Measurements from ENCODE around the gene SEMA3E. TPM values are rescaled to one million over a fixed set of nuclear protein-coding genes. Genes with fewer than 3 reads are reported as not detected.

The SEMA3E gene
- polyA plus RNA-seq, 1 donor from 2014 or later: 0.98 TPM

- Histone ChIP-seq H3K9ac (ENCODE audit: low read length) (no peak overlapping the region), H3K4me3 (ENCODE audit: low read length) (no peak overlapping the region), H3F3A (ENCODE audit: insufficient read depth, low read length, poor library complexity, severe bottlenecking) (no peaks in the 10 kb centered on the region), H3K79me2 (replicated peaks; ENCODE audit: insufficient read depth, low read length) (no peaks in the 10 kb centered on the region), H3K9me2 (ENCODE audit: insufficient read depth, low read length) (no peaks in the 10 kb centered on the region), H3K36me3 (ENCODE audit: insufficient read depth, low read length) (no peaks in the 10 kb centered on the region), H3K4me2 (ENCODE audit: low read length) (no peak overlapping the region), H3K9me3 (ENCODE audit: low read length) (no peaks in the 10 kb centered on the region), H2AFZ (ENCODE audit: low read depth, low read length) (no peak overlapping the region), H4K20me1 (ENCODE audit: insufficient read depth) (no peaks in the 10 kb centered on the region), H3K27me3 (ENCODE audit: insufficient read depth, low read depth, low read length) (no peaks in the 10 kb centered on the region), H3K27ac (ENCODE audit: low read length) (no peak overlapping the region)
- TF ChIP-seq TAF1 (IDR thresholded peaks at IDR 0.05; ENCODE audit: low read depth): no peak
- TF ChIP-seq MXI1 (conservative IDR thresholded peaks at IDR 0.05; ENCODE audit: poor library complexity, severe bottlenecking): no peak
- TF ChIP-seq, protein P1, sequence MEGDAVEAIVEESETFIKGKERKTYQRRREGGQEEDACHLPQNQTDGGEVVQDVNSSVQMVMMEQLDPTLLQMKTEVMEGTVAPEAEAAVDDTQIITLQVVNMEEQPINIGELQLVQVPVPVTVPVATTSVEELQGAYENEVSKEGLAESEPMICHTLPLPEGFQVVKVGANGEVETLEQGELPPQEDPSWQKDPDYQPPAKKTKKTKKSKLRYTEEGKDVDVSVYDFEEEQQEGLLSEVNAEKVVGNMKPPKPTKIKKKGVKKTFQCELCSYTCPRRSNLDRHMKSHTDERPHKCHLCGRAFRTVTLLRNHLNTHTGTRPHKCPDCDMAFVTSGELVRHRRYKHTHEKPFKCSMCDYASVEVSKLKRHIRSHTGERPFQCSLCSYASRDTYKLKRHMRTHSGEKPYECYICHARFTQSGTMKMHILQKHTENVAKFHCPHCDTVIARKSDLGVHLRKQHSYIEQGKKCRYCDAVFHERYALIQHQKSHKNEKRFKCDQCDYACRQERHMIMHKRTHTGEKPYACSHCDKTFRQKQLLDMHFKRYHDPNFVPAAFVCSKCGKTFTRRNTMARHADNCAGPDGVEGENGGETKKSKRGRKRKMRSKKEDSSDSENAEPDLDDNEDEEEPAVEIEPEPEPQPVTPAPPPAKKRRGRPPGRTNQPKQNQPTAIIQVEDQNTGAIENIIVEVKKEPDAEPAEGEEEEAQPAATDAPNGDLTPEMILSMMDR (IDR thresholded peaks at IDR 0.05; ENCODE audit: poor library complexity, severe bottlenecking): no peak
- no peak for TF ChIP-seq EZH2 (IDR thresholded peaks at IDR 0.05; ENCODE audit: borderline replicate concordance, insufficient read depth, low read length, poor library complexity, severe bottlenecking)
- TF ChIP-seq POLR2AphosphoS5 (IDR thresholded peaks at IDR 0.05): no peak
- TF ChIP-seq EP300 (conservative IDR thresholded peaks at IDR 0.05; ENCODE audit: poor library complexity, severe bottlenecking): no peak
- no peak for TF ChIP-seq RAD21 (conservative IDR thresholded peaks at IDR 0.05)
- no peak for TF ChIP-seq SMC3 (conservative IDR thresholded peaks at IDR 0.05; ENCODE audit: poor library complexity)
- TF ChIP-seq REST (IDR thresholded peaks at IDR 0.05; ENCODE audit: borderline replicate concordance): no peak
Observed at GRCh38 chr7:83469491-83469890, 179.4 kb downstream of the SEMA3E start.

- Histone ChIP-seq H3K4me2 (ENCODE audit: low read length) (no peak overlapping the region), H3K9me2 (ENCODE audit: insufficient read depth, low read length) (no peaks in the 10 kb centered on the region), H2AFZ (ENCODE audit: low read depth, low read length) (no peak overlapping the region), H3K27ac (ENCODE audit: low read length) (no peak overlapping the region), H3K9ac (ENCODE audit: low read length) (no peak overlapping the region), H3K36me3 (ENCODE audit: insufficient read depth, low read length) (no peaks in the 10 kb centered on the region), H3K9me3 (ENCODE audit: low read length) (no peaks in the 10 kb centered on the region), H4K20me1 (ENCODE audit: insufficient read depth) (no peaks in the 10 kb centered on the region), H3F3A (ENCODE audit: insufficient read depth, low read length, poor library complexity, severe bottlenecking) (no peaks in the 10 kb centered on the region), H3K27me3 (ENCODE audit: insufficient read depth, low read depth, low read length) (no peaks in the 10 kb centered on the region), H3K79me2 (replicated peaks; ENCODE audit: insufficient read depth, low read length) (no peaks in the 10 kb centered on the region), H3K4me3 (ENCODE audit: low read length) (no peak overlapping the region)
- TF ChIP-seq TAF1 (IDR thresholded peaks at IDR 0.05; ENCODE audit: low read depth): no peak
- TF ChIP-seq SMC3 (conservative IDR thresholded peaks at IDR 0.05; ENCODE audit: poor library complexity): no peak
- TF ChIP-seq MXI1 (conservative IDR thresholded peaks at IDR 0.05; ENCODE audit: poor library complexity, severe bottlenecking): no peak
- no peak for TF ChIP-seq EP300 (conservative IDR thresholded peaks at IDR 0.05; ENCODE audit: poor library complexity, severe bottlenecking)
- no peak for TF ChIP-seq EZH2 (IDR thresholded peaks at IDR 0.05; ENCODE audit: borderline replicate concordance, insufficient read depth, low read length, poor library complexity, severe bottlenecking)
- no peak for TF ChIP-seq RAD21 (conservative IDR thresholded peaks at IDR 0.05)
- TF ChIP-seq, protein P1 (IDR thresholded peaks at IDR 0.05; ENCODE audit: poor library complexity, severe bottlenecking): no peak
- TF ChIP-seq REST (IDR thresholded peaks at IDR 0.05; ENCODE audit: borderline replicate concordance): no peak
- TF ChIP-seq POLR2AphosphoS5 (IDR thresholded peaks at IDR 0.05): no peak
Observed at GRCh38 chr7:83469076-83469475, 179.9 kb downstream of the SEMA3E start.

Data from neural cell (in vitro differentiated cells).